Skeletal muscle tissue (tissue), 4 donors: ENCODE measurements around the gene MEF2A. TPM values are rescaled to one million over a fixed set of nuclear protein-coding genes. Genes with fewer than 3 reads are reported as not detected.

Source experiments
- H3K27ac ChIP-seq: one replicate; pipeline ENCODE4 v1.7.0; 2013; ENCODE audit warnings: mild to moderate bottlenecking, low read depth, low read length, inconsistent platforms
- H3K27me3 ChIP-seq, 3 donors: one replicate each; pipeline ENCODE4 v1.7.0; 2013; ENCODE audit warnings: low read length in 3 of 3; ENCODE audit not compliant: control insufficient read depth in 3 of 3, insufficient read depth in 3 of 3
- H3K36me3 ChIP-seq, 3 donors: one replicate each; pipeline ENCODE4 v1.7.0; 2013; ENCODE audit warnings: low read length in 3 of 3; ENCODE audit not compliant: control insufficient read depth in 3 of 3, insufficient read depth in 3 of 3
- H3K4me1 ChIP-seq, 3 donors: one replicate each; pipeline ENCODE4 v1.7.0; 2013; ENCODE audit warnings: low read length in 3 of 3, mild to moderate bottlenecking in 3 of 3; ENCODE audit not compliant: control insufficient read depth in 3 of 3, insufficient read depth in 3 of 3
- H3K4me3 ChIP-seq, 3 donors: one replicate each; pipeline ENCODE4 v1.7.0; 2013; ENCODE audit warnings: low read length in 3 of 3
- H3K9ac ChIP-seq, 3 donors: one replicate each; pipeline ENCODE4 v1.7.0; 2013; ENCODE audit warnings: low read length in 3 of 3, mild to moderate bottlenecking in 3 of 3, moderate library complexity in 2 of 3, low read depth in 1 of 3
- H3K9me3 ChIP-seq, 3 donors: one replicate each; pipeline ENCODE4 v1.7.0; 2013; ENCODE audit warnings: low read length in 3 of 3; ENCODE audit not compliant: control insufficient read depth in 3 of 3
- total RNA-seq: library from RNA; depleted of rRNA; stranded (reverse); fragments of >200 nt; gene quantifications from one replicate; pipeline ENCODE4 v1.2.3, GENCODE V29; 2014
- donor health status: Osteomylitis.

The MEF2A gene
- total RNA-seq, 1 donor from 2014 or later, result 29.7 TPM

DNA sequence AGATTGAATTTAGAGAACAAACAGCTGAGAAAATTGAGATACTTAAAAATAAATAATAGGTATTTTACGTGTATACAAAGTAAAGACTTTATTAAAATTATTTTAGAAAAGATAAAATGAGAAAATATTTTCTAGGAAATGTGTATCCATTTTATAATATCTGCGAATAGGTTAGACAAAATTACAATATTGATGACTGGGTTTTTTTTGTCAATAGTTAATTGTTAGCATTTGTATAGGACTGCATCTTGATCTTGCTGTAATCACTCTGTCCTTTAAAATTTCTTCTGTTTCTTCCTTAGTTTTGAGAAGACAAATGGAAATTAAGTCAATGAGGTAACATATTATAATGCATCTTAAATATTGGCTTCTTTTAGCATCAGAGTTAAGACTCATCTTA lies 50.3 kb downstream of the MEF2A start:
- Histone ChIP-seq H3K27me3 (no peaks in the 10 kb centered on the region), H3K9me3 (no peaks in the 10 kb centered on the region), H3K27ac (no peak overlapping the region), H3K4me3 (no peak overlapping the region), H3K36me3 (no peaks in the 10 kb centered on the region), H3K4me1 (peaks cover 14 to 43% (median 38%) of the 10 kb centered on the region in 3 donors), H3K9ac (no peak overlapping the region)

DNA sequence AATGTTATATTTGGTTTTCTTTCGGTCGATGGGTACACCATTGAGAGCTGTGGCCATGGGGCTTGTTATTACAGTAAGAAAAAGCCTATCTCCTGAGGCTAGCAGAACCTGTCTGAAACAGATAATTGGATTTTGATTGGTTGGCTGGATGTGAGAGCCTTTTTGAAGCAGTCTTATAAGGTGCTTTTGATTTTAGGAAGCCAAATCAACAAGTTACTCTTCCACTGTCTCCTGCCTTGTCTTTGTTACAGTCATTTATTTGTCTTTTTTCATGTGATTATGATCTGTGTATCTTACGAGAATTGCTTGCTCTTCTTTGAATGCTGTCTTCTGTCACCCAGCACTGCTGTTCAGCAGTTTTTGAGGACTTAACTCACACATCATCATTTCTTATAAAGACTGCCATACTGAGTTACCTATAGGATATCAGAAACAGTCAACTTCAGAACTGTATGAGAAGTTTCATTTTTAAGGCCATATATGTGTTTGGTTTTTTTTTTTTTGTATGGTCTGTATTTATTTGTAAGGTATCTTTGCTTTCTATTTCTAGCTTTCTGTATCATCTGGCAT lies 51.1 kb downstream of the MEF2A start:
- no peaks in the 10 kb centered on the region for H3K9me3 ChIP-seq
- no peak overlapping the region for H3K27ac ChIP-seq

DNA sequence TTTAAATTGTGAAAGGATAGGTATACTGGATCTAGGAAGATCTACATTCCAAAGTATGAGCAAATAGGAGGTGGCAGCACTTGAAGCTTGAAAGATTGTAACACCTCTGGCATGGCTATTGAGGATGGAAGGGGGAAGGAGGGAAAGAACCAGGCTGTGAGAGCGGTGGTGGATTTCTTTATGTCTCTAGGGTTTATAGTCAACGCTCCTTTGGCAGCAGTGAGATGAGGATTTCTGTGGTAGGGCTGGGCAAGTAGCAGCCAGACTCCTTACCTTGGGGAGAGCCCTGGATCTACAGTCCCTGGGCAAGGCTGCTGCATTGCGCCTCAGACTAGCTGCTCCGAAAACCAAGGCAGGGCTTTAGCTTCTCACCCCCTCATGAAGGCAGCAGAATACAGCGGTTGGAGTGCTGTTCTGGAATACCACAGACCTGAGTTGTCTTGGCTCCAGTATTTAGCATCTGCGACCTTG lies 53.2 kb downstream of the MEF2A start:
- no peaks in the 10 kb centered on the region for H3K36me3 ChIP-seq
- peak overlapping the region in 2 of 3 donors; percentile 10 to 40 for H3K9ac ChIP-seq
- peak overlapping the region; percentile 6 for H3K27ac ChIP-seq
- peak overlapping the region in 1 of 3 donors; percentile 11 for H3K4me3 ChIP-seq
- peaks cover 14 to 29% (median 26%) of the 10 kb centered on the region in 3 donors for H3K4me1 ChIP-seq
- no peaks in the 10 kb centered on the region for H3K27me3 ChIP-seq
- H3K9me3 ChIP-seq, result no peaks in the 10 kb centered on the region

More for the DNA sequence above, 51.1 kb downstream of the MEF2A start:
- Histone ChIP-seq H3K4me3 (no peak overlapping the region), H3K9ac (no peak overlapping the region), H3K27me3 (no peaks in the 10 kb centered on the region), H3K36me3 (no peaks in the 10 kb centered on the region), H3K4me1 (peaks cover 14 to 41% (median 38%) of the 10 kb centered on the region in 3 donors)

DNA sequence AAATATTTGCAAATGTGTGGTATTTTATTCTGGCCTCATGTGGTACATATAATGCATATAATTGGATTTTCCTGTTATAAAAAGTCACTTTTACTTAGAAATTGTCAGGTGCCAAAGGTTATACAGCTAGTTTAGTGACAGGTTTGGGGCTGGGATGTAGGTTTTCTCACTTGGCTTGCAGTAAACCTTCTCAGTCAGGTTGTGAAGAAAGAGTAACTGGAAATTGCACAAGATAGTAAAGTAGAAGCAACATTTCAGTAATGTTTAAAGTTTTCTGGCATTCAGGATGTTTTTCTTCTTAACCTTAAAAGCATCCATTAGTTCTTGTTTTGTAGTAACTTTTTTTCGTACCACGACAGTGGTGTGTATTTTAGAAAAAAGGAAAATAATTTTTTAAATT lies 53.9 kb downstream of the MEF2A start:
- no peaks in the 10 kb centered on the region for H3K9me3 ChIP-seq
- H3K9ac ChIP-seq, result no peak overlapping the region
- no peaks in the 10 kb centered on the region for H3K27me3 ChIP-seq
- peak overlapping the region; percentile 6 for H3K27ac ChIP-seq
- H3K36me3 ChIP-seq, result no peaks in the 10 kb centered on the region
- H3K4me3 ChIP-seq, result no peak overlapping the region
- peaks cover 14 to 24% (median 19%) of the 10 kb centered on the region in 3 donors for H3K4me1 ChIP-seq

DNA sequence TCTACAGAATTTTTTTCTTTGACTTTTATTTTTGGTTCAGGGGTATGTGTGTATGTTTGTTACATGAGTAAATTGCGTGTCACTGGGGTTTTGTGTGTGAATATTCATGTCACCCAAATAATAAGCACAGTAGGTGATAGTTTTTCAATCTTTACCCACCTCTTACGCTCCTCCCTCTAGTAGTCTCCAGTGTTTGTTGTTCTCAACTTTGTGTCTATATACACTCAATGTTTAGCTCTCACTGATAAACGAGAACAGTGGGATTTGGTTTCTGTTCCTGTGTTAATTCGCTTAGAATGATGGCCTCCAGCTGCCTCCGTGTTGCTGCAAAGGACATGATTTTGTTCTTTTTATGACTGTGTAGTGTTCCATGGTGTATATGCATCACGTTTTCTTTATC lies 54.4 kb downstream of the MEF2A start:
- no peaks in the 10 kb centered on the region for H3K27me3 ChIP-seq
- no peak overlapping the region for H3K4me3 ChIP-seq
- no peak overlapping the region for H3K27ac ChIP-seq
- H3K4me1 ChIP-seq, result peaks cover 14 to 22% (median 15%) of the 10 kb centered on the region in 3 donors
- no peaks in the 10 kb centered on the region for H3K36me3 ChIP-seq
- no peaks in the 10 kb centered on the region for H3K9me3 ChIP-seq
- no peak overlapping the region for H3K9ac ChIP-seq

DNA sequence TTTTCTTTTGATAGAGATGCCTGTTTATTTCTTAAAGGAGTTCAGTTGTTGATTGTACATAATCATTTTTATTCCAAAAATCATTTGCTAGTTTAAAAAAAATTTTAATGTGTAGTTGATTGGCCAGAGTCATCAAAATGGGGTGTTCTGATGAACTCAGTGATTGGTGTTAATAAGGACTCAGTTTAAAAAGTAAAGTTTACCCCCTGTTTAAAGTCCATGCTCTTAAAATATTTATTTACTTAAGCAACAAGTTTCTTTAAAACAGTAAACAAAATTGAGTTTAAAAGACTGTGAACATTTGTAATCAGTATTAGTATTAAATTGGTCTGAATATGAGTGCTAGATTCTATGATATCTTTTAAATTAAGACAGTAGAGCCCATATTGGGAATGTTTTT lies 56.0 kb downstream of the MEF2A start:
- Histone ChIP-seq H3K4me3 (no peak overlapping the region), H3K9me3 (no peaks in the 10 kb centered on the region), H3K27me3 (no peaks in the 10 kb centered on the region), H3K27ac (peak overlapping the region; percentile 15), H3K9ac (no peak overlapping the region), H3K4me1 (peaks cover 12 to 20% (median 13%) of the 10 kb centered on the region in 3 donors), H3K36me3 (no peaks in the 10 kb centered on the region)

DNA sequence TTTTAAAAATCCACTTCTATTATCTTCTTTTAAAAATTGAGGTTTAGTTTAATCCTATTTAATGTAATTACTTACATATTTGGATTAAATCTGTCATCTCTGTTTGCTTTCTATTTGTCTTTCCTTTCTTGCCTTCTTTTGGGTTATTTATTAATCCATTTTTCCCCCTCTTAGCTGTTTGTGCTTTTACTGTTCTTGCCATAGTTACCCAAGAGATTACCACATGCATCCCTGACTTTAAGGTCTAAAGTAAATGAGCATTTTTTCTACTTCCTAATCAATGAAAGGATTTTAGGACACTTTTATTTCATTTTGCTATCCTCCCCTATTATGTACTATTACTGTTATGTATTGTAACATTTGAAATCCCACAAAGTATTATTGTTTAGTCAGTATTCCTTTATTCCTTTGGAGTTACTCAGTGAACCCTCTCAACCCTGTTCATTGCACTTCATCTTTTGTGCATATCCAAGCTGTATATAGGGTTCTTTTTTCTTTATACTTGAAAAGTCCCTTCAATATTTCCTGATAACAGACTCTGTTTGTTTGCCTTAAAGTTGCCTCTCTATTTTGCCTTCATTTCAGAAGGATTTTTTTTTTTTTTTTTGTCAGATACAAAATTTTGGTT lies 62.7 kb downstream of the MEF2A start:
- Histone ChIP-seq H3K9ac (no peak overlapping the region), H3K9me3 (no peaks in the 10 kb centered on the region), H3K27me3 (no peaks in the 10 kb centered on the region), H3K4me3 (no peak overlapping the region), H3K36me3 (no peaks in the 10 kb centered on the region), H3K4me1 (peaks cover 6 to 19% (median 13%) of the 10 kb centered on the region in 3 donors), H3K27ac (no peak overlapping the region)

DNA sequence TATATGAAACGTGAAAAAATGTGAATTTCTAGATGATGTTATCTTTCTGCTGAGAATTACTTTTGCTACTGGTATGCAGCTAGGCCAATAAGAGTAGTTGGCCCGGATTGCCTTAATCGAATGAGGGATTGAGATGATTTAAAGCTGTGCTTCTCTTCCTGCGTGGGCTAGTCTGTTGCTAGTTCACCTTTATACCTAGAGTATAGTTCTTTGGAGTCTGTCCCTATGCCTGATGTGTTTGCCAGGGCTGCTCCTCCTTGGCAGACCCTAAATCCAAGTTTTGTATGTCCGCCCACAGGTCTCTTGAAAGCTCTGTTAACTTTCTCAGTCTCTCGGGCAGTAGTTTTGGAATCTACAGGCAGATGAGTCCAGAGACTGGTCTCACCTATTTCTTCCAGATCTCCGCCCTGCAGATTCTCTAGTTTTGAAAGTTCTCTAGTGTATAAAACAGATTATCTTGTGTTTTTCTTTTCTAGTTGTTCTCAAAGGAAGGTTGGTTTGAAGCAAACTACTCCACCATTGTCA lies 64.9 kb downstream of the MEF2A start:
- peaks cover 0 to 6% (median 0%) of the 10 kb centered on the region in 3 donors for H3K36me3 ChIP-seq
- peaks cover 10 to 24% (median 20%) of the 10 kb centered on the region in 3 donors for H3K4me1 ChIP-seq
- no peak overlapping the region for H3K9ac ChIP-seq
- H3K4me3 ChIP-seq, result no peak overlapping the region
- H3K9me3 ChIP-seq, result no peaks in the 10 kb centered on the region
- no peaks in the 10 kb centered on the region for H3K27me3 ChIP-seq
- H3K27ac ChIP-seq, result peak overlapping the region; percentile 0

DNA sequence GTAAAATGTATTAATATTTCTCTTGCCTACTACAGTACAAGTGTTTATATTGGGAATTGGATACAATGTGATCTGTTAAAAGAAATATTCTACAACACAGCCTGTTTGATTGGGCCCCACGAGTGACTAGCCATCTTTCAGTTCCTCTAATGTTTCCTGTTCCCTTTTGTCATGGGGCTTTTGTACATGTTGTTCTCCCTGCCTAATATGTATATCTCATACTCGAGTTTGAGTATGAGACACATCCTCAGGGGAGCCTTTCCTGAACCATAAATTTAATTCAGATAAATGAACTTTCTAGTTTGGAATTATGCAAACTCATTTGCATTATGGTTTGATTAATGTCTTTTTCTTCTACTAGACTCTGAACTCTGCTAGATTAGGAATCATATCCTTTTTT lies 65.5 kb downstream of the MEF2A start:
- H3K27me3 ChIP-seq, result no peaks in the 10 kb centered on the region
- H3K27ac ChIP-seq, result peak overlapping the region; percentile 0
- no peak overlapping the region for H3K9ac ChIP-seq
- no peaks in the 10 kb centered on the region for H3K9me3 ChIP-seq
- no peak overlapping the region for H3K4me3 ChIP-seq
- H3K4me1 ChIP-seq, result peaks cover 10 to 24% (median 20%) of the 10 kb centered on the region in 3 donors
- peaks cover 0 to 6% (median 0%) of the 10 kb centered on the region in 3 donors for H3K36me3 ChIP-seq

DNA sequence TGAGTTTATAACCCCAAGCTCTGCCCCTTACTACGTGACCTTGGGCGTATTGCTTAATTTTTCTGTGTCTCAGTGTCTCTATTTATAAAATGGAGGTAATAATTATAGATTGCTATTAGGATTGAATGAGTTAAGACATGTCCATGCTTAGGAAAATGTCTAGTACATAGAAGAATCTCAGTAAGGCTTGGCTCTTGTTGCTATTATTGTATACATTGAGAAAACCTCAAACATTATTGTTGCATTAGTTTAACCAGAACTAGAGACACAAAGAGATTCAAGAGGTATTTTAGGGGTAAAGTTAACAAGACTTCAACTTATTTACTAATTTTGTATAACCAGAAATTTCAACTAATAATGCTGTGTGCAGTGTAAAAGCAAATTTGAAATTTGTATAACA lies 66.7 kb downstream of the MEF2A start:
- Histone ChIP-seq H3K4me1 (peaks cover 10 to 24% (median 20%) of the 10 kb centered on the region in 3 donors), H3K27ac (no peak overlapping the region)

More for the DNA sequence above, 66.7 kb downstream of the MEF2A start:
- no peak overlapping the region for H3K9ac ChIP-seq
- no peaks in the 10 kb centered on the region for H3K9me3 ChIP-seq
- no peaks in the 10 kb centered on the region for H3K27me3 ChIP-seq
- peaks cover 0 to 6% (median 0%) of the 10 kb centered on the region in 3 donors for H3K36me3 ChIP-seq
- H3K4me3 ChIP-seq, result no peak overlapping the region
